GM04504 (cell line): ENCODE measurements around the gene EIF2S3B.
"Not testable (repeated sequence)": the region's sequence is repeated elsewhere in the genome, so short reads cannot be mapped to it uniquely, and the experiment has no call there.

Source experiments
- DNase-seq: peaks from one replicate; pipeline ENCODE4 v3.0.0-alpha.2; 2012; ENCODE audit warnings: low read depth

EIF2S3B gene

GRCh38 chr12:10505620-10506019 is at the start of gene EIF2S3B:
Gene EIF2S3B (plus strand): TSS chr12:10505890. CDS start chr12:10505903, 13 bp downstream.
- no peak for DNase-seq

DNA sequence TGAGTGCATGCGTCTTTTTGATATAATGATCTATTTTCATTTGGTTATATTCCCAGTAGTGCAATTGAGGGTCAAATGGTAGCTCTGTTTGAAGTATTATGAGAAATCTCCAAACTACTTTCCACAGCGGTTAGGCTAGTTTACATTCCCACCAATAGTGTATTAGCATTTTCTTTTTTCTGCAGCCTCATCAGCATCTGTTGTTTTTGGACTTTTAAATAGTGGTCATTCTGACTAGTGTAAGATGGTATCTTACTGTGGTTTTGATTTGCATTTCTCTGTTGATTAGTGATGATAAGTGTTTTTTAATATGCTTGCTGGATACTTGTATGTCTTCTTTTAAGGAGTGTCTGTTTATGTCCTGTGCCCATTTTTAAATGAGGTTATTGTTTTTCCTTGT is 48.8 kb upstream of the EIF2S3B start:
- DNase-seq, result no peak

DNA sequence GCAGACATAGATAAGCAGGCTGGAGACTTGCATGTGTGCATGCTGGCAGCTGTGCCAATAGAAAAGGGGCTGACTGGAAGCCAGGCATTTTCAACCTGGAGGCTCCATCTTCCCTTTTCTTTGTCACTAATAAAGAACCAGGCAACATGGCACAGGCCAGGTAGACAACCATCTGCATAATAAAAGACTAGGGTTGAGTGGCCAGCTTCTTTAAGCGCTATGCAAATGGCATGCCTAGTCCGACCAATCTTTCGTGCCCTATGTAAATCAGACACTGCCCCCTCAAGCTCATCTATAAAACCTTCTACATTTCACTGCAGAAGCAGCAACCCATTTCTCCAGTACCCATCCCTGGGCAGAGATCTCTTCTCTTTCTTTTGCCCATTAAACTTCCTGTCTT is 47.9 kb upstream of the EIF2S3B start:
- DNase-seq, result no peak

- DNase-seq, result no peak
Measured at GRCh38 chr12:10466311-10466710, 39.4 kb upstream of the EIF2S3B start.

DNA sequence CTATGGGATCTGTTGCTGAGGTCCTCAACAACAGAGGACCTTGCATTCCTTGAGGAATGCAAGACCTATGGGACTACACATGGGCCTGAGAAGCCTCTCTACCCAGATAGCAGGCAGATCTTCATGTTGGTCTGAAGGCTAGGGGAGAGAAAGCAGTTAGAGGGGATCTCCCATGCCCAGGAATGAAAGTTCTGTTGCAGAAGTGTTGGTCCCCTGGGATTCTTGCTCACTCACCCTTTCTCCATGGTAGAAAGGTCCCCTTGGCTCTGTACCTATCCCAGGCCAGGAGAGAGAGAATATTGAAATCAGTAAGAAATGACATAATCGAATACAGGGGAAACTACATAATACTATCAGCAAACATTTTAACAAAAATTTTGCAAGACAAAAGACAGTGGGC is 36.0 kb upstream of the EIF2S3B start:
- DNase-seq, result no peak

DNA sequence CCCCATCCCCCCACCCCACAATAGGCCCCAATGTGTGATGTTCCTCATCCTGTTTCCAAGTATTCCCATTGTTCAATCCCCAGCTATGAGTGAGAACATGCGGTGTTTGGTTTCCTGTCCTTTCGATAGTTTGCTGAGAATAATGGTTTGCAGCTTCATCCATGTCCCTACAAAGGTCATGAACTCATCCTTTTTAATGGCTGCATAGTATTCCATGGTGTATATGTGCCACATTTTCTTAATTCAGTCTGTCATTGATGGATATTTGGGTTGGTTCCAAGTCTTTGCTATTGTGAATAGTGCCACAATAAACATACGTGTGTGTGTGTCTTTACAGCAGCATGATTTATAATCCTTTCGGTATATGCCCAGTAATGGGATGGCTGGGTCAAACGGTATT is 32.9 kb upstream of the EIF2S3B start:
- not testable (repeated sequence) for DNase-seq

DNA sequence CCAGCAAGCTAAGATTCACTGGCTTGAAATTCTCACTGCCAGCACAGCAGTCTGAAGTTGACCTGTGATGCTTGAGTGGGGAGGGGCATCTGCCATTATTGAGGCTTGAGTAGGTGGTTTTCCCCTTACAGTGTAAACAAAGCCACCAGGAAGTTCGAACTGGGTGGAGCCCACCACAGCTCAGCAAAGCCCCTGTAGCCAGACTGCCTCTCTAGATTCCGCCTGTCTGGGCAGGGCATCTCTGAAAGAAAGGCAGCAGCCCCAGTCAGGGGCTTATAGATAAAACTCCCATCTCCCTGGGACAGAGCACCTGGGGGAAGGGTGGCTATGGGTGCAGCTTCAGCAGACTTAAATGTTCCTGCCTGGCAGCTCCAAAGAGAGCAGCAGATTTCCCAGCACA is 23.8 kb upstream of the EIF2S3B start:
- DNase-seq, result not testable (repeated sequence)

GRCh38 chr12:10487328-10487727 is 18.4 kb upstream of the EIF2S3B start:
- not testable (repeated sequence) for DNase-seq

- DNase-seq, result no peak
Measured at GRCh38 chr12:10491766-10492165, 13.9 kb upstream of the EIF2S3B start.

GRCh38 chr12:10497602-10498001 is 8.1 kb upstream of the EIF2S3B start:
- no peak for DNase-seq

DNA sequence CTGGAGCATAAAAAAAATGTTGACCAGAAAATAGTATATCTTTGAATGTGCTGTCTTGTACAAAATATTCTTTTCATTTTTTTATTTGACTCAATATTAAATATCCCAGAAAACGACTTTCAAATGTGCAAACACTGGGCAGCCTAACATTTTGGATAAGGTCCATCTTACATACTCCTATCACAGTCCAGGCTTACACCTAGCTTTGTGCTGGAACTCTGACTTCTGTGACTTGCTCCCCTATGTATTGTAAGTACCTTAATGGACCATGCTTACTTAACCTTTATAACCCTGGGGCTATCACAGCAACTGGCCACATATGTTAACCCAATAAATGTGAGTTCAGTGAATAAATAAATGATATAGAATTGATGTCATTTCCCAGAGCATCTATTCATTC is 7.6 kb upstream of the EIF2S3B start:
- no peak for DNase-seq

GRCh38 chr12:10501030-10501429 is 4.7 kb upstream of the EIF2S3B start:
- peak; percentile 3 for DNase-seq

DNA sequence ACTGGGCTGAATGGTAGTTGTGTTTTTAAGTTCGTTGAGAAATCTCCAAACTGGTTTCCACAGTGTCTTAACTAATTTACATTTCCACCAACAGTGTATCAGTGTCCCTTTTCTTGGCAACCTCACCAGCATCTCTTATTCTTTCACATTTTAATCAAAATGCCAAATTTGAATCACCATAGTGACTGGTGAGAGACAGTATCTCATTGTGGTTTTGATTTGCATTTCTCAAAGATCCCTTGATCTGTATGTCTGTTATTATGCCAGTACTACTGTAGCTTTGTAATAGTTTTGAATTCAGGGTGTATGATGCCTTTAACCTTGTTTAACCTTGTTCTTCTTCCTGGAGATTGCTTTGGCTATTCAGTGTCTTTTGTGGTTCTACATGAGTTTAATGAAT is 2.2 kb upstream of the EIF2S3B start:
- no peak for DNase-seq

DNA sequence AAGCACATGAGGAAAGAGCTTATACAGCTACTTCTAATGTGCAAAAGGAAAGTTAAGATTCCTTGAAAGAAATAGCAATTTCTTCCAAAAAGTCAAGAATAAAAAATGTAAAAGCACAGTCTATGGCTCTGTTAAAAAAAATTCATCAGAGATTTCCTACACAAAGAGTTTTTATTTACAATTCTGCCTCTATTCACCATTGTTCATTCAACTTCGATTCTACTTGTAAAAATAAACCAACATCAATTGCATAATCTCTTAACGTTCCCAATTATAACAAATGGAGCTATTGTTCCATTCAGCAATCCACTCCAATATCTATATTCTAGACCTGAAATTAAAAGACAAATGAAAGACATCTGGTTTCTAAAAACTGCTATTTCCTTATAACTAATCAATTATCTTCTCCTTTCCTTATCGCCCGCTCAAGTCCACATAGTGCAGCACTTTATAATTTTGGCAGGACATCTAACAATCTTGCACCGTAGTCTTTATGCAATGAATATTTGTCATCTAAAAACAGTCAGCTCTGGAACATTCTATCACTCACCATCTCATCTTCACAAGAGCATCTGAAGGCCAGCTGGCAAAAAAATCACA is 6.2 kb downstream of the EIF2S3B start:
- DNase-seq, result no peak

- DNase-seq, result no peak
Measured at GRCh38 chr12:10512798-10513197, 7.1 kb downstream of the EIF2S3B start.

DNA sequence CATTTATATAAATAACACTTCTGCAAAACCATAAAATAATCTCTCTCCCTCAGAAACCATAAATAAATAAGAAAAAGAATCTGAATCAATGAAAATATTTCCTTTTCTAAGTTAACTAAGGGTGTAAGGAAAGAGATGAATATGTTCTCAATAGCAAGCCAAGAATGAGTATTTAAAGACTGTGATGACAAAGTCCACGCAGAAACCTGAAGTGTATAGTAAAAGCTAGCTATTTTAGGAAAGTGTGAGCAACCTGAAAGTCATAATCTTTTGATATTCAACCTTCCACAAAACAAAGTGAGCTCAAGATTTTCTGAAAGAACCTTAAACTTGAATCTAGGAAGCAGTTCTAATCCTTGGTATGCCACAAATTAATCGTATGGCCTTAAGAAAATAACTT is 15.9 kb downstream of the EIF2S3B start:
- DNase-seq, result no peak

GRCh38 chr12:10528174-10528953 is 22.7 kb downstream of the EIF2S3B start:
- no peak for DNase-seq

DNA sequence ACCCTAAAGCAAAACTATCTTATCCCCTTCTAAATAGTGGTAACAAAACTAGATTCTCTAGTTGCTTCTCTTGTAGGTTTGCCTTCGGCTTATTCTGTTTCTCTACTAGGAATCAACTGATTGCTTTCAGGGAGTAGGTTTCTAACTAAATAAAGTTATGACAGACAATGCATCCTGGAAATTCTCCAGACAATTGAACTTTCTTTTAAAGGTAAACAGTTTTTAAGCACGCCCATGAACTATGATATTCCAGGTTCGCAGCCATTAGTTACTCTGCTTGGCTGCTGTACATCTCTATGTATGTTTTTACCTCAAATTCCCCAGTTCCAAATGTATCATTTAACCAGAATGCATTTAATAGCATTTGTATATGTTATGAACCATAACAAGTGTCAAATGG is 23.9 kb downstream of the EIF2S3B start:
- DNase-seq, result no peak

- no peak for DNase-seq
Measured at GRCh38 chr12:10537721-10538120, 32.0 kb downstream of the EIF2S3B start.

- peak; percentile 32 for DNase-seq
Measured at GRCh38 chr12:10540776-10541205, 35.1 kb downstream of the EIF2S3B start.

DNA sequence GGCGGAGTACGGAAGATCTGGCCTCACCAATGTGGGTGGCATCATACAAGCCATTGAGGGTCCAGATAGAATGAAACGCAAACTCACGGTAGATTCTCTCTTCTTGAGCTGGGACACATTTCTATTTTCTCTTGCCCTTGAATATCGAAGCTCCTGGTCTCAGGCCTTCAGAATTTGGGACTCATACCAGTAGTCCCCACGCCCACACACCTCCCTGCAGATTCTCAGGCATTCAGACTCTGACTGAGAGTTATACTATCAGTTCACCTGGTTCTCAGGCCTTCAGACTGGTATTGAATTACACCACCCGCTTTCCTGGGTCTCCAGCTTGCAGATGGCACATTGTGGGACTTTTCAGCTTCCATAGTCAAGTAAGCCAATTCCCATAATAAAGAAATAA is 37.8 kb downstream of the EIF2S3B start:
- DNase-seq, result no peak

DNA sequence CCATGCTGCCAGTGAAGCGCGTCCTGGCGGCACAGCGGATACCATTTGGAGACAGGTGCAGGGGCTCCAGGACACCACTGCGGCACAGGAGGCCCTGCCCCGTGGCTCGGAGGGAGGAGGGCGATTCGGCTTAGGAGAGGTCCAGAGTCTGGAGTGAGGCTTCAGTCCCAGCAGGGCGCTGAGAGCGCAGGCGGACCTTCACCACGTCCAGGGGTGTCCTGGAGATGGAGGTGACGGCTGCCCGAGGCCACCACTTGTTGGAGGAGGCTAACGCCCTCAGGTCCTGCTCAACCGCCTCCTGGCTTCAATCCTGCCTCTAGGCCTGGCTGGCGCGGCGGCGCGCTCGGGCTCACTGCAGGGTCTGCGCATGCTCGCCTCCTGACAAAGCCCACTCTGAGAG is 45.7 kb downstream of the EIF2S3B start:
- no peak for DNase-seq

- DNase-seq, result no peak
Measured at GRCh38 chr12:10553148-10553547, 47.5 kb downstream of the EIF2S3B start.

- no peak for DNase-seq
Measured at GRCh38 chr12:10554228-10554755, 48.6 kb downstream of the EIF2S3B start.
